ENCODE data around the gene RELA.

- TF ChIP-seq POLR2AphosphoS5 (IDR thresholded peaks at IDR 0.05; ENCODE audit: borderline replicate concordance, low read depth, low read length) (no peak), EZH2 (IDR thresholded peaks at IDR 0.05) (no peak)
Observed at GRCh38 chr11:65701686-65702085, 39.0 kb upstream of the RELA start.

Data from SK-N-MC (cell line).